ENCODE data around the gene APLP2. TPM values are rescaled to one million over a fixed set of nuclear protein-coding genes. Genes with fewer than 3 reads are reported as not detected.

Gene APLP2
- total and polyA plus RNA-seq, 2 of the 13 experiments (the other 11 are each of a cell fraction or from before 2014, with no cell fraction given) = 315 to 594 TPM

- ChIA-PET CTCF (ENCODE audit: low intra/inter-chr PET ratio, low total read pairs) (no interaction called here), POLR2A (interaction anchor here (0.7 kb wide), 1 partner anchor 63 kb away, joined by 3 read pairs; no protein-coding TSS in a partner anchor)
- H3K4me1 ChIP-seq (ENCODE audit: insufficient read depth, low read length) = peaks cover 29% of the 10 kb centered on the region
- intact Hi-C loops (cut with micrococcal nuclease; ENCODE audit: unreplicated experiment) = no loop called here
- H4K20me1 ChIP-seq (ENCODE audit: insufficient read depth, low read length) = no peaks in the 10 kb centered on the region
- no peak overlapping the region for H3K4me3 ChIP-seq (replicated peaks in 1 of 3; ENCODE audit: insufficient read depth in 1 of 3, low read depth in 2 of 3, low read length in 3 of 3)
- H3K9me3 ChIP-seq (ENCODE audit: low read length) = no peaks in the 10 kb centered on the region
- ATAC-seq = no peak
- no TSS peak for BruUV-seq (replicated peaks)
- 48% methylated on average over 2 of the region's 2 CpGs for WGBS (ENCODE audit: low lambda C conversion rate)
- no peaks in the 10 kb centered on the region for H3K36me3 ChIP-seq (replicated peaks in 1 of 2; ENCODE audit: control insufficient read depth in 1 of 2, insufficient read depth in 2 of 2, low read length in 2 of 2)
- H2AFZ ChIP-seq (ENCODE audit: low read length) = peak overlapping the region; percentile 11
- no peak overlapping the region for H3K4me2 ChIP-seq (ENCODE audit: low read depth, low read length)
- H3K9ac ChIP-seq (ENCODE audit: insufficient read depth, low read depth, low read length) = no peak overlapping the region
- peaks cover 2 to 3% of the 10 kb centered on the region in 2 experiments; a peak in 2 of 5 replicates for H3K27me3 ChIP-seq (ENCODE audit: control insufficient read depth in 1 of 2, insufficient read depth in 2 of 2, low read length in 2 of 2)
- H3K27ac ChIP-seq (ENCODE audit: extremely low read length, insufficient read depth, low read length) = no peak overlapping the region
- no peak for FAIRE-seq
- TF ChIP-seq MAFK (conservative IDR thresholded peaks at IDR 0.05 in 1 of 2, IDR thresholded peaks at IDR 0.05 in 1 of 2; ENCODE audit: low read length in 2 of 2) = no peak
- TF ChIP-seq ZNF629 (CRISPR knock-in tag; conservative IDR thresholded peaks at IDR 0.05) = peak; percentile 88
- no peak for TF ChIP-seq PAF1 (CRISPR knock-in tag; IDR thresholded peaks at IDR 0.05)
- TF ChIP-seq CCDC6 (CRISPR knock-in tag; IDR thresholded peaks at IDR 0.05) = no peak
- peak; percentile 52; the same call in 1 of the 2 replicates for TF ChIP-seq CHD4 (IDR thresholded peaks at IDR 0.05; ENCODE audit: borderline replicate concordance, low read length)
- TF ChIP-seq ZNF335 (CRISPR knock-in tag; IDR thresholded peaks at IDR 0.05) = no peak
- TF ChIP-seq ATAD3A (CRISPR knock-in tag; IDR thresholded peaks at IDR 0.05) = no peak
- no peak for TF ChIP-seq ZNF460 (CRISPR knock-in tag; IDR thresholded peaks at IDR 0.05; ENCODE audit: borderline replicate concordance)
- TF ChIP-seq TBX2 (CRISPR knock-in tag; IDR thresholded peaks at IDR 0.05; ENCODE audit: borderline replicate concordance) = no peak
- no peak for TF ChIP-seq ZFX (CRISPR knock-in tag; IDR thresholded peaks at IDR 0.05; ENCODE audit: low read depth)
- TF ChIP-seq NFYC (CRISPR knock-in tag; IDR thresholded peaks at IDR 0.05) = no peak
- TF ChIP-seq, protein P1, sequence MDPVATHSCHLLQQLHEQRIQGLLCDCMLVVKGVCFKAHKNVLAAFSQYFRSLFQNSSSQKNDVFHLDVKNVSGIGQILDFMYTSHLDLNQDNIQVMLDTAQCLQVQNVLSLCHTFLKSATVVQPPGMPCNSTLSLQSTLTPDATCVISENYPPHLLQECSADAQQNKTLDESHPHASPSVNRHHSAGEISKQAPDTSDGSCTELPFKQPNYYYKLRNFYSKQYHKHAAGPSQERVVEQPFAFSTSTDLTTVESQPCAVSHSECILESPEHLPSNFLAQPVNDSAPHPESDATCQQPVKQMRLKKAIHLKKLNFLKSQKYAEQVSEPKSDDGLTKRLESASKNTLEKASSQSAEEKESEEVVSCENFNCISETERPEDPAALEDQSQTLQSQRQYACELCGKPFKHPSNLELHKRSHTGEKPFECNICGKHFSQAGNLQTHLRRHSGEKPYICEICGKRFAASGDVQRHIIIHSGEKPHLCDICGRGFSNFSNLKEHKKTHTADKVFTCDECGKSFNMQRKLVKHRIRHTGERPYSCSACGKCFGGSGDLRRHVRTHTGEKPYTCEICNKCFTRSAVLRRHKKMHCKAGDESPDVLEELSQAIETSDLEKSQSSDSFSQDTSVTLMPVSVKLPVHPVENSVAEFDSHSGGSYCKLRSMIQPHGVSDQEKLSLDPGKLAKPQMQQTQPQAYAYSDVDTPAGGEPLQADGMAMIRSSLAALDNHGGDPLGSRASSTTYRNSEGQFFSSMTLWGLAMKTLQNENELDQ (CRISPR knock-in tag; IDR thresholded peaks at IDR 0.05; ENCODE audit: borderline replicate concordance) = no peak
- TF ChIP-seq ZNF292 (CRISPR knock-in tag; IDR thresholded peaks at IDR 0.05; ENCODE audit: borderline replicate concordance, low read depth) = no peak
- no peak for TF ChIP-seq TMF1 (CRISPR knock-in tag; IDR thresholded peaks at IDR 0.05; ENCODE audit: low read depth)
- TF ChIP-seq ZNF605 (CRISPR knock-in tag; IDR thresholded peaks at IDR 0.05) = no peak
- in situ Hi-C loops (cut with HindIII; ENCODE audit: extremely low pct_ligation_motif_present, low pct_unique_long_range_greater_than_20kb) = no loop called here
- DNase-seq (ENCODE audit: low spot score) = no peak
- no peaks in the 10 kb centered on the region for H3K79me2 ChIP-seq (ENCODE audit: insufficient read depth, low read length)
These were observed 6.2 kb upstream of the APLP2 start for GRCh38 chr11:130063451-130063850.

All from HepG2 (cell line).